Activated CD4-positive, alpha-beta T cell treated with anti-CD3 and anti-CD28 coated beads, Interleukin-2, amount 50 U/mL, for 48 hours (primary cell): ENCODE data around the gene TSPAN2.
"Not testable (repeated sequence)": the region's sequence is repeated elsewhere in the genome, so short reads cannot be mapped to it uniquely, and the experiment has no call there.

Experiments used
- DNase-seq, 2 experiments: peaks; one replicate each; pipeline ENCODE4 v3.0.0-alpha.2; 2020

TSPAN2 gene

GRCh38 chr1:115029526-115029925, 59.8 kb downstream of the TSPAN2 start, which contains the start of gene TSHB:
Gene TSHB (plus strand): TSS chr1:115029826. CDS start chr1:115033363, 3,537 bp downstream.
- DNase-seq: no peak

- no peak for DNase-seq
Observed at GRCh38 chr1:115023593-115023992, 65.7 kb downstream of the TSPAN2 start.

GRCh38 chr1:115021145-115021544, 68.2 kb downstream of the TSPAN2 start:
- no peak for DNase-seq

GRCh38 chr1:115019549-115019948, 69.8 kb downstream of the TSPAN2 start:
- DNase-seq: not testable (repeated sequence)

- no peak for DNase-seq
Observed at GRCh38 chr1:115013792-115014191, 75.5 kb downstream of the TSPAN2 start.

- no peak for DNase-seq
Observed at GRCh38 chr1:115012434-115012833, 76.9 kb downstream of the TSPAN2 start.

- no peak for DNase-seq
Observed at GRCh38 chr1:115012006-115012405, 77.3 kb downstream of the TSPAN2 start.

GRCh38 chr1:115006191-115006590, 83.1 kb downstream of the TSPAN2 start:
- no peak for DNase-seq
